GM13977 (cell line): ENCODE measurements around the gene NFATC2.

Experiments used
- DNase-seq: peaks from one replicate; pipeline ENCODE4 v3.0.0; 2012; ENCODE audit warnings: low spot score
- in situ Hi-C: fragments of 300-500 bp; cut with MboI; formaldehyde crosslinking; loops from one replicate; pipeline ENCODE4 v1.12.0; 2022; ENCODE audit warnings: low sequenced_read_pairs, low pct_unique_long_range_greater_than_20kb, mixed read lengths, inconsistent platforms; ENCODE audit not compliant: unreplicated experiment
- TF ChIP-seq, protein P1 (sequence below): IDR thresholded peaks from 2 replicates; pipeline ENCODE4 v1.5.1; 2012; ENCODE audit warnings: mild to moderate bottlenecking, control low read depth; ENCODE audit not compliant: insufficient read depth; ENCODE audit errors: extremely low read depth, missing control alignments

NFATC2 gene

DNA sequence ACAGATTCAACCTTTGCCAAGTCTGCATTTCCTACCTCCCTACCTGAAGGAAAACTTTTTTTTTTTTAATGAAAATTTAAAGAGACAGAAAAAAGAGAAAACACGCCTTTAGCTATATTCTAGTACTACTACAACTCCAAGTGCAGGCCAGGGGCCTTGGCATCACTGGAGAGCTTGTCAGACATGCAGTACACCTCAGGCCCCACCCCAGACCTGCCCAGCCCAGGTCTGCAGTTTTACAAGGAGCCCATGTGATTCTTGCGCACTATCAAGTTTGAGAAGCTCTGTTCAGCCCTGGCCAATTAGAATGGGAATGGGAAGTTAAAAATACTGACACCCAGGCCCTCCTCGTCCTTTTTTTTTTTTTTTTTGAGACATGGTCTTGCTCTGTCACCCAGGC, 85.0 kb downstream of the NFATC2 start:
- in situ Hi-C loops = no loop called here

DNA sequence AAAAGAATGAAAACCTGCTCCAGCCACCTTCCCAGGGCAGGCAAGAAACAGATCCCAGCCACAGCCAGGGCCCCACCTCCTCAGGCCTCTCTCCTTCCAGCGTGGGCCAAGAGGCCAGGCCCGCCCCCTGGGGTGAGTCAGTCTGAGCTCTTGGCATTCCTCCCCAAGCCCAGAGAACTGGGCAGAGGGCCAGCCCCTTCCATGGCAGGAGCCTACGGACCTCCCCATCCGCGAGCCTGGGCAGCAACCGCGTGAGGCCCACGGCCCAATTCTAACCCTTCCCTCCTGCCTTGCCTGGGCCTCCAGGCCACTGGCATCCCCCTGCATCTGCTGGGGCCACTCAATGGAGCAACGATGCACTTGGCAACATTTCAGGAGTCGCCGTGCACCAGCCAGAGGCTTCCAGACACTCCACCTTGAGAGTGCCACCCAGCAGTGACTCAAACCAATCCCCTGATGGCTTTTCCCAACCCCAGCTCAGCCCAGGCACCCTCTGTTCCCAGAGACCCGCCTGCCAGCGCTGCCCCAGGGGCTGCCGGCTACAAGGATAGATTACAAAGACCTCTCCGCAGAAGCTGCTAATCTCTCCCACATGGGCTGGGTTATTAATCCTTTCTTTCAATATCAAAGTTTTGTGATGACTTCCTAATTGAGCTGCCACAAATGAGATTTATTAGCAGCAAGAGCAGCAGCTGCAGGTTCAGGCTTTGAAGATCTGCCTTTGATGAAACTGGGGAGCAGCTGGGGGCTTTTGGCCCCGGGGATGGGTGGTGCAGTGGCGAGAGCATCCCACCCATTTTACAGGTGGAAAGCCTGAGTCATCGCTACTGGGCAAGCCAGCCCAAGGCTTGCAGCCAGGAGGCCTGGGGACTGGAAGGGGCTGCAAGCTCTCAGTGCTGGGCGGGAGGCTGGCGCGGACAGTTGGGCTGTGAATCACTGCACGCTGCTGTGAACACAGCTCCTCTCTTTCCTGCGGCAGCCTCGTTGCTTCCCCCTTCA, 85.7 kb downstream of the NFATC2 start:
- in situ Hi-C loops = no loop called here
- TF ChIP-seq, protein P1, sequence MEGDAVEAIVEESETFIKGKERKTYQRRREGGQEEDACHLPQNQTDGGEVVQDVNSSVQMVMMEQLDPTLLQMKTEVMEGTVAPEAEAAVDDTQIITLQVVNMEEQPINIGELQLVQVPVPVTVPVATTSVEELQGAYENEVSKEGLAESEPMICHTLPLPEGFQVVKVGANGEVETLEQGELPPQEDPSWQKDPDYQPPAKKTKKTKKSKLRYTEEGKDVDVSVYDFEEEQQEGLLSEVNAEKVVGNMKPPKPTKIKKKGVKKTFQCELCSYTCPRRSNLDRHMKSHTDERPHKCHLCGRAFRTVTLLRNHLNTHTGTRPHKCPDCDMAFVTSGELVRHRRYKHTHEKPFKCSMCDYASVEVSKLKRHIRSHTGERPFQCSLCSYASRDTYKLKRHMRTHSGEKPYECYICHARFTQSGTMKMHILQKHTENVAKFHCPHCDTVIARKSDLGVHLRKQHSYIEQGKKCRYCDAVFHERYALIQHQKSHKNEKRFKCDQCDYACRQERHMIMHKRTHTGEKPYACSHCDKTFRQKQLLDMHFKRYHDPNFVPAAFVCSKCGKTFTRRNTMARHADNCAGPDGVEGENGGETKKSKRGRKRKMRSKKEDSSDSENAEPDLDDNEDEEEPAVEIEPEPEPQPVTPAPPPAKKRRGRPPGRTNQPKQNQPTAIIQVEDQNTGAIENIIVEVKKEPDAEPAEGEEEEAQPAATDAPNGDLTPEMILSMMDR = no peak

More for the DNA sequence above, 85.0 kb downstream of the NFATC2 start:
- TF ChIP-seq, protein P1 = no peak
- no peak for DNase-seq

DNA sequence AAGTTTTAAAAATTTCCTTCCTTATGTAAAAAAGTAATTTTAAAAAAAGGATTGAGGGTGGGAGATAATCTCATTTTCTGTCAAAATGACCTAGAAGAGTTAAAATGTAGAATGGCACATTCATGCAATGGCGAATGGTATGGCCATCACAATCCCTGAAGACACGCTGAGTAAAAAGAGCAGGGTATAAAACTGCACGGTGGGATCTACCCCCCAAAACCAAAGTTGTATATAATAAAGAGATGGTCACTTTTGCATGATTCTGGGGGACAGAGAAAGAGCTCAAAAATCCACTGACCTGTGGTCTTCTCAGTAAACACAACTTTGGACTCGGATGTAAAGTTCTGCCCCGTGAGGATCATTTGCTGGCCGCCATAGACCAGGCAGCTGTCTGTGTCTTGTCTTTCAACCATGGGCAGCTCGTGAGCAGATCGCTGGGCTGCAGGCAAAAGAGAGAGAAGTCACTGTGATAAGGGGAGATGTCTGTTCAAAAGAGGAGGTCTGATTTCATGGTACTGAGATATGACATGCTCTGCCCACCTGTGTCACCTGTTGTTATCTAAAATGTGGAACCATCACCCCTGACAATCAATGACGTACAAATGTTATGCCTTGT, 88.2 kb downstream of the NFATC2 start:
- in situ Hi-C loops = no loop called here
- no peak for DNase-seq
- TF ChIP-seq, protein P1 = no peak

More for the DNA sequence above, 85.7 kb downstream of the NFATC2 start:
- DNase-seq = no peak

DNA sequence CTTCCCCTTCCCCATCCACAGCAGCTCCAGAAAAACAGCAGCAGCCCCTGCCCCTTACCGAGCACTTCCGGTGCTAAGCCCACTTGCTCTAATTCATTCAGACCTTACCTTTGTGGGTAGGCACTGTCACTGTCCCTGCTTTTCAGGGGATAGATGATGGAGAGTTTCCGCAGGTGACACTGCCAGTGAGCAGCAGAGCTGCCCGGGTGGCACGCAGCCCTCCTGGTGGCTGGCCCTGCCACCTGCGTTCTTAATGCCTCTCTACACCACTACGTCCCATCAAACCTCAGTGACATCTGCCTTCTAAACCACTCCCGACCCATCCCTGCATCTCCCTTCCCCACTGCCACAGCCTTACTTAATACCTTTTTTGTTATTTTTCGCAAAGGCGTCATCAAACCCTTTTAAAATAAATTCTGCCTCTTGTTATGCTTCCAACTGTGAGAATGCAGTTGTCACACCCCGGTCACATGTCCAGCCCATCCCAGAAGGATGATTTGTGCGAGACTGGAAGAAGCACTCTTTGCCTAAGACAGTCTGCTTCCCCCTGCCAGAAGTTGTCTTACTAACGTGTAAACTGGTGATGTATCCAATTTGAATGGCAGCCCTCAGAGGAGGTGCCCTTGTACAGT, 89.7 kb downstream of the NFATC2 start:
- no peak for DNase-seq
- in situ Hi-C loops = no loop called here
- TF ChIP-seq, protein P1 = no peak

DNA sequence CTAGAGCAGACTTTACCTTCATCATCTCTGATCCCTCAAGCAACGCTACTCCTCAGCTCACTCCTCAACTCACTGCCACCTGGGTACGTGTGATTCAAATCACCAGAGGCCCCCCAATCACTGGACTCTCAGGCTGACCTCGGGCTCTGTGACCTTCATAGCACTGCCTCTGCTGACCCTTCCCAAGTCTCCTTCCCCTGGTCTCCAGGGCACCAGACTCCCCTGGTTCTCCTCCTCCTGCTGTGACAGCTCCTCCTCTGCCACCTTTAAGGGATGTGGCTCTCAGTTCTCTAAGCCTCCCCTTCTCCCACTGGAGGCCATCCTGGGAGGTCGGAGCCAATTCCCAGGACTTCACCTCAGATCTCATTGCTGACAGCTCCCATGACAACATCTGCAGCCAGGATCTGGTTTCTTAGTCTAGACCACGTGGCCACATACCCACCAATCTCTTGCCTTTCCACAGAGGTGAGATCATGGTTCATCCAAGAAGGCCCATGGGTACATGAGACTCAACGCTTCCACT, 90.4 kb downstream of the NFATC2 start:
- in situ Hi-C loops = no loop called here
- DNase-seq = no peak
- TF ChIP-seq, protein P1 = no peak

DNA sequence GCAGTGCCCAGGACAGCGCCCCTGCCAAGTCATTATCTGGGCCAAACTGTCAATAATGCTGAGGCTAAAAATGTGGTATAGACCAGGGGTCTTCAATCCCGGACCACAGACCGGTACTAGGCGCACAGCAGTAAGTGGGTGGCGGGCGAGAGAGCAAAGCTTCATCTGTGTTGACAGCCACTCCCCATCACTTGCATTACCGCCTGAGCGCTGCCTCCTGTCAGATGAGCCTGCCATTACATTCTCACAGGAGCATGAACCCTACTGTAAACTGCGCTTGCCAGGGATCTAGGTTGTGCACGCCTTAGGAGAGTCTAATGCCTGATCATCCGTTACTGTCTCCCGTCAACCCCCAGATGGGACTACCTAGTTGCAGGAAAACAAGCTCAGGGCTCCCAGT, 91.0 kb downstream of the NFATC2 start:
- in situ Hi-C loops = no loop called here
- no peak for DNase-seq
- TF ChIP-seq, protein P1 = no peak
